CD4-positive, alpha-beta T cell treated with Interleukin-6 at 100 ng/mL for 8 hours (primary cell): ENCODE measurements around the gene WDR33.
A peak's percentile ranks its signal among the peaks of the same experiment; 100 is the strongest.

Experiments used
- DNase-seq: peaks from one replicate; pipeline ENCODE4 v3.0.0-alpha.2; 2020; ENCODE audit warnings: mixed read lengths, low spot score

The WDR33 gene

DNA sequence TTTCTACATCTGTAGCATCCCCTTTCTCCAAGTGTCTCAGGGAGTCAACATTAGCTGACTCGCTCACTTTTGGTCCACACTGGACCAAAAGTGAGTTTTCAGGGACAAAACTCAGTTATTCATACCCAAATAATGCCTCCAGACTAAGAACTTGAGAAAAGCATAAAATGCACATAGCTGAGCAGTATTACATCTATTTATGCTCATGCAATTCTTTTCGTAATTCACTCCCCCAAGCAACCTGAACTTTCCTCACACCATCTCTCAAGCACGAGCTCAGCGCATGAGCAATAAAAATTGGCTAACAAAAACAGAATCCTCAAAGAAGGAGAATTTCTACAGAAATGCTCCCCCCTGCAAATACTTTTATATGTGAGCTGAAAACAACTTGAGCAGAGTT, 92.7 kb downstream of the WDR33 start:
- DNase-seq: no peak

DNA sequence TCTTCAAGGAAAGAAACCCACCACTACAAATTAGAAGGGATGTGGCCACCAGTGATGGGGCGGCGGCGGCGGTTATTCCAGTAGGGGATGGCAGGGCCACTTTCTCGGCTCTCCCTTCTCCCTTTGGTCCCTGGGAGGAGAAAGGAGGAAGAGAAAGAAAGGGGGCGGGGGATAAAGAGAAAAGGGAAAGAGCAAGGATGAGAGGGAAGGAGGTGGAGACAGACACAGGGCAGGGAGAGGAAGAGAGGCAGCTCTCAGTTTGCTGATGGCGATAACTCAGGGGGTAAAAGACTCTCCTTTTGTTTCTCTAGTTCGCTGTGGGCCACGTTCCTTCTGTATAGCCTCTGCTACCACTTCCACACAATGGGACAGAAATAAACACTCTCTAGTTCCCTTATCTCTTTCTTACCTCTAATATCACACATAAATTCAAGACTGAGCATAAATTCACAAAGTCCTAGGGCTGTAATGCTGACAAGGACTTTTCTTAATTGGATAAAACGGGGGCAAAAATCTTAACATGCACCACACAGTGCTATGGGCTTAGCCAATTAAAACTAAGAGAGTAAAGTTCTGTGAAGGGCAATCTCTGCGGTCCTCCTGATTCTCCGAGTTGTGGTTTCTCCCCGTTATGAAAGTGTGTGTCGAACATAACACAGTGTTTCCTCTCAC, 95.1 kb downstream of the WDR33 start:
- DNase-seq: no peak

DNA sequence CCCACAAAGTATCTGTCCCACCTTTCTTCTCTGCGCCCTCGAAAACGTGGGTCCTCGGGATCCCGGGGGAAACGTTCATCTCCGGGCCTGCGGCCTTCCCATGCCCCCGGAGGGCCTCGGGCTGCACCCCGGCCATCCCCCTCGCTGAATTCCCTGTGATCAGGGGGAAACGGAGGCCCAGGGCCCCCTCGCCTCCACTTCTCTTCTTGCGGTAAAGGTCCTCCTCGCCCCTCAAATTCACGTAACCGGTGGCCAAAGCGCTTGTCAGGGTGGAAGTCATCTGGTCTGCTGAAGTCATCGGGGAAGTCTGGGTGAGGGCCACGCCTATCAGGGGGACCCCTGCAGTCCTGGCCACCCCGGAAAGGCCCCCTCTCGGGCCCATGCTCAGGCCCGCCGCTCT, 97.4 kb downstream of the WDR33 start:
- no peak for DNase-seq

DNA sequence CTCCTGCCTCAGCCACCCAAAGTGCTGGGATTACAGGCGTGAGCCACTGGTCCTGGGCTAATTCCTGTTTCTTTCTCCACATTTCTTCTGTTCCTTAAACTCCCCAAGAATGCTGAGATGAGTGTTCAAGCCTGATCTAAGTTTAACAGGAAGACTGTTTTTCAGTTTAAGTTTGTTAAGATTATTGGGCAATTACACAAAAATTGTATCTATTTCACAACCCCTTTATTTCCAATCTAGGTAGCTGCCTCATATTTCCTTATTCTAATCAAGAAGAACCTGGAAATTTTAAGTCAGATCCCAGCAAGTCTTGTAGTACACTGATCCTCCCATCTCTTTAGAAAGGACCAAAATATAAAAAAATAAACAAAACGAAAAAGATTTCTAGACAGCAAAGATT, 98.0 kb downstream of the WDR33 start:
- DNase-seq: no peak

DNA sequence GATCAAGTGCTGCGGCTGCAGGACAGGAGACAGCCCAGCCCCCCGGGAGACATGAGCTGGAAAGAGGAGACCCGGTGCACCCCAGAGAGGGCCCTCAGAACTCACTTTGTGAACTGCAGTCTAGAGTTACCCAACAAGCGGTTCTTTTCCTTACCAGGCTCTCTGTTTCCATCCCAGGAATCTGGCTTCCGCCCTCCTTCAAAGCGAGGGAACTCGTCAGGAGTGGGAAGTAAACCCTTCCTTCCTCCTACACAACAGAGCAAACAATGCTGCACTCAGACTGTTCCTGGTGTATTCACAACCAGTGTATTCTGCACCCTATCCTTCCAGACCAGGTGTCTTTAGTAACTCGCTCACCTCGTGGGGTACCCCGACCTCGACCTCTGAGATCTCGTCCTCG, 101.6 kb downstream of the WDR33 start:
- DNase-seq: no peak

DNA sequence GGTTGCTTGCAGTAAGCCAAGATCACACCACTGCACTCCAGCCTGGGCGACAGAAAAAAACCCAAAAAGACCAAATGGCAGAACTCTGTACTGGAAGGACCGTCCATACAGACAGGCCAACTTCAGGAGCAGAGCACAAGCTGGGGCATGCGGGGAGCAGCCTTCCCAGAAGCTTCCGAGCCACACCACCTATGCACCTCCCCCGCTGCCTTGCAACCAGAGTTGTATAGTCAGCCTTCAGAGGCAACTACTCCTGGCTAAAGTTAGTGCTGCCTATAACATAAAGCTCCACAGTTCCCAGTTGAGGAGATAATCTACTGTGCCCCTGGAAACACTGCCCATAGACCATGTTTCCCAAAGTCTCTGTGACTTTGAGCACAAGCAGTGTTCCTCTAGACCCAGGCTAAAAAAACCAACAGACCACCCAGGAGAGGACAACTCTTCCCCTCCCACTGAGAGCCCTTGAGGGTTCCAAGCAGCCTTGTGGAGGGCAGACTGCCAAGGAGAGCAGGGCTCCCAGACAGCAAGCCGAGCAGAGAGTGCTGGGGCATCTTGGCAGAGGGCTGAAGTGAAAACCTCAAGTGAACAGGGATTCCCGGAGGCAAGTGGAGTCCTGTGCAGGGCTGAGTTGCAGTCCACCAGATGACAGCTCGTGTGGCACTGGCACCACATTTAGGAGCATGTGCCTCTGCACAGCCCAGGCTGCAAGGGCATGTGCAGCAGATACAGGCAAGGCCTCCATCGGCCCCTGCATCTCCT, 102.9 kb downstream of the WDR33 start:
- DNase-seq: no peak

DNA sequence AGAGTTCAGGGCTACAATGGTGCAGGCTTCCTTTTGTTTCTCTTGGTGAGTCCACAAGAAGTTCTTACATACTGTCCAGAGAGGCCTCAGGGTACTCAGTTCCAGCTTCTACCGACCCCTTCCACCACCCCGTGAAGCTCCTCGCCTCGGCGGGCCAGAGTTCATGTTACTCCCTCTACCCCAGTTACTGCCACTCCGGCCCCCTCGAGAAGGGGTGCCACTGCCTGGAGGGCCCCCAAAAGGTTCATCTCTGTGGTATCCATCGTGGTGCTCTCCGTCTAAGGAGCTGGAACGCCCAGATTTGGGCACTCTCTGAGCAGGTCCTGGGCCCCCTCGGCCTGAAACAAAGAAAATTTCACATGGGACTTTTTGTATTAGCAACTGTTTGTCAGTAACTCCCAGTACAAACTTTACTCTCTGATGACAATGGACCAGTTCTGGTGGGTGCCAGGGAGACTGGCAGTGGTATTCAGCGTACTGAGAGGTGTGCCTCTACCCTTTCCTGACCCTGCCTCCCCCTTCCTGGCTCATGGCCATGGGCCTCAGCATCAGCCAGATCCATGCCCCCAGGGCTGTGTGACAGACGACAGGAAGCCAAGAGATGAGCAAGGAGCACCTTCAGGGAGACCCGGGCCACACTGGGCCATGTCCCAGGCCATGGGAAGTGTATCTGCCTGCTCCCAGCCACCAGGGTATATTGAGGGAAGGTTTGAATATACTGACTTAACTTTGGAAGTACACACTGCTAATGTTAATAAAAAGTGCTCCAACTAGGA, 104.6 kb downstream of the WDR33 start:
- DNase-seq: no peak

DNA sequence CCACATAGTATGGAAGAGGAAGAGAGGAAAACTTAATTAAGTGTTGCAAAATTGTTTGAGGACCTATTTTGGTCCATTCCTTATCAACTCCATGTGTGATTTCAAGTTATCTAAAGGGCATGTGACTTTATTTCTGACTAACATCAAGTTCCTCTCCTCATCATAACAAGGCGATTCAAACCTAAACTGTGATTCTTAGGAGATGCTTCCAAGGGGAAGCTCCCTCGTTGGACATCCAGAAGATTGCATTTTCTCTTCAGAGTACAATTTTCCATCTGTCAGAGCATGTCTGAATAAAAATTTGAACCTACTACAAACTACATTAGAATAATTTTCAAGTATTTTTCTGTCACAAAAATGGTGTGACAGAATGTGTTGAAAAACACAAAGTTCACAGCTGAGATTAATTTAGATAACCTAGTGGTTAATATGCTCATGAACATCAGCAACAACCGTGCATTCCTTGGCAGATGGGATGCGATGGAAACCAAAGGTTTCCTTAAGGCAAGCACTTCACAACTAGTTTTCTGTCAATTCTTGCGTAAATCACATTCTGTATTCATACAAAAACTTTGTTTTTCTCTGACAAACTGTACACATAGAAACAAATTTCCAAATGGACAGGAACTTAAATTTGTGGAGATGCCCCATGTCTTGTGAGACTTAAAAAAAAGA, 105.4 kb downstream of the WDR33 start:
- DNase-seq: no peak

DNA sequence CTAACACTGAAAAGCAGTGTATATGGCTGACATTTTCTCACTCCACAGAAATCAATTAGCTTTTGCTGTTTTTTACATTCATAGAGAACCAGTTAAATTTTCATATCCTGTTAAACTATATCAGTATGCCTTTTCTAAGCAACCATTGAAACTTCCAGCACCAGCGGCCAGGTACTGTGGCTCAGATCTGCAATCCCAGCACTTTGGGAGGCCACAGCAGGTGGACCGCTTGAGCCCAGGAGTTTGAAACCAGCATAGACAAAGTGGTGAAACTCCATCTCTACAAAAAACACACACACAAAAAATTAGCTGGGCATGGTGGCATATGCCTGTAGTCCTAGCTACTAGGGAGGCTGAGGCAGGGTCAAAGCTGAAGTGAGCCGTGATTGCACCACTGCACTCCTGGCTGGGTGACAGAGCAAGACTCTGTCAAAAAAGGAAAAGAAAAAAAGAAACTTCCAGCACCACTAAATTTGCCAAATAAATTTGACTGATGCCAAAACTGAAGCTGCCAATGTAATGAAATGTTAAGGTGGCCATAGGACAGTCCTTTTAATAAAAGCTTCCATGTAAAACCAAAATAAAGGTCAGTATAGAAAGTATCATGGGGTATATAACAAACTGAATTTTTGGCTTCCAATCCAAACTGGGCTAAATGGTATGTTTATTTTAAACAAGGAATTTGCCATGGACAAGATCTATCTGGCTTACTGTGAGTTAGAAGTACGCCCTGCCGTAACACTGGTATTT, 106.2 kb downstream of the WDR33 start:
- no peak for DNase-seq

DNA sequence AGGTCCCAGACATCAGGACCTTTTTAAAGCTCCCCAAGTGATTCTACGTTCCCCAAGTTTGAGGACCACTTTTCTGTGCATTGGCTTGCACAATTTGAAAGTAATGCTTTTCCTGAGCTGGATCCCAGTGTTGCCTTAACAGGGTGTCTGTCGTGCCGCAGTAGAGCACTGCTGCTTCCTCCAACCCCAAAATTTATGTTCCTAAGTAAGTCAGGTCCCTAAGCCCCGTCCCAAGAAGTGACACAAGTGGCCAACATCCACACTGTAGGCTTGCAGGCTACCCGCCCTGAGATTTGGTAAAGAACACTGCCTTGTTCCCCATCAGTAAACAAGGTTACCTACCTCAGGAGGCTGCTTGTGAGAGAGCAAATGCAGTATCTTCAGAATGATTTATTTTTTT, 107.7 kb downstream of the WDR33 start:
- DNase-seq: no peak

DNA sequence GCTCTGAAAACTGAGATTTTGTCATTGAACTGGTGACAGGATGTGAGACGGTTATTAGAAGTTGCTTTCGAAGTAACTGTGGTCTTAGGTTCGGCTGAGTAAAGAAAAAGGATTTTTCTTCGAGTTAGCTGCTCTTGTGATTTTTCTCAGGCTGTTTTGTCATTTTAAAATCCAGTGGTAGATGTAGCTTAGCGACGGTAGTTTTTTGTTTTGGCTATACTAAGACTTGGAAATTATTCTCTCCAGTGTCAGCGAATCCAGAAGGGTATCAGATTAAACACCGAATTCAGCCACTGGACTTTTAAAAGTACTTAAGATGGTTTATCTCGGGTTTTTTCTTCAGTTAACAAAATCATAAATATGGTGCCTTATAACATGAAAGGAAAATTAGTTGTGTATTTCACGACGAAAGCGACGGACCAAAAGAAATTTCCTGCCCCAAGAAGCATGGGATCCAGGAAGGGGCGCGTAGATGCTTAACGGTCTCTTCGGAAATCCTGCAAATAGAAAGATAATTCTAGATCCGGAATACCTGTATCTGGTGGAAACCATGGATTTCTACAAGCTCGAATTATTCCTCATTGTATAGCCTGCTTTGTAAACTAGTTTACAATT, 108.5 kb downstream of the WDR33 start:
- no peak for DNase-seq

DNA sequence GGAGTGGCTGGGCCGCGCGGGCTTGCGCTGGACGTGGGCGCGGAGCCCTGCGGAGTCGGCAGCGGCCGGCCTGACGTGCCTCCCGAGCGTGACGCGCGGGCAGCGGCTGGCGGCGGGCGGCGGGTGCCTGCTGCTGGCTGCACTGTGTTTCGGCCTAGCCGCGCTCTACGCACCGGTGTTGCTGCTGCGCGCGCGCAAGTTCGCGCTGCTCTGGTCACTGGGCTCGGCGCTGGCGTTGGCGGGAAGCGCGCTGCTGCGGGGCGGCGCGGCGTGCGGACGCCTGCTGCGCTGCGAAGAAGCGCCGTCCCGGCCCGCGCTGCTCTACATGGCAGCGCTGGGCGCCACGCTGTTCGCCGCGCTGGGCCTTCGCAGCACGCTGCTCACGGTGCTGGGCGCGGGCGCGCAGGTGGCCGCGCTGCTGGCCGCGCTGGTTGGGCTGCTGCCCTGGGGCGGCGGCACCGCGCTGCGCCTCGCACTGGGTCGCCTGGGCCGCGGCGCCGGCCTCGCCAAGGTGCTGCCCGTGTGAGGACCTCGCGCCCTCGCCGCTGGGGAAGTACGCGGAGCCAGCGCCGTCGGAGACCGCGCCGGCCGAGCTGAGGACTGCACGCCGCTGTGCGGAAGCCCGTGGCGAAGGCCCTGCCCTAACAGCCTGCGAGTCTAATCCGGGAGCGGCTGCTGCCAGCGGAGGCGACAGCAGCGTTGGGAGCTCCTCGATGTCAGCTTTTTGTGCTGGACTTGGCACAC, 109.1 kb downstream of the WDR33 start:
- DNase-seq: peak; percentile 77

DNA sequence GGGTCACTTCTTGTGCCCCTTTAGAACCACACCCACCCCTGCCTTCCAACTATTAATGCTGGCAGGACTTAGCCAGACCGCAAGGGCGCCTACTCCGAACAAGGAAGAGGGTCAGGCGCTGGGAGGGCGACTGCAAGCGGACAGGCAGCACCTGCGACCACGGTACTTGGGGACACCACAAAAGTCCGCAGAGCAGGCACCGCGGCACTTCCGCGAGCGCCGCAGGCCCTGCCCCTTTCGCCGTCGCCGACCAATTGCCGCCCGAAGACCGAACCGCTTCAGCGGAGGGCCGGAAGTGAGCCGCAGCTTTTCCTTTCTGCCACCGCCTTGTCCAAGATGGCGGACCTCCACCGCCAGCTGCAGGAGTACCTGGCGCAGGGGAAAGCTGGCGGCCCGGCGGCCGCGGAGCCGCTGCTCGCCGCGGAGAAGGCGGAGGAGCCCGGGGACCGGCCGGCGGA, 109.7 kb downstream of the WDR33 start, which contains the start of gene SFT2D3:
Gene SFT2D3, plus strand, starts transcription at position 305 of the 458 bp plus-strand sequence. Its CDS starts 32 bp downstream, at position 337.
- DNase-seq: peak; percentile 91

DNA sequence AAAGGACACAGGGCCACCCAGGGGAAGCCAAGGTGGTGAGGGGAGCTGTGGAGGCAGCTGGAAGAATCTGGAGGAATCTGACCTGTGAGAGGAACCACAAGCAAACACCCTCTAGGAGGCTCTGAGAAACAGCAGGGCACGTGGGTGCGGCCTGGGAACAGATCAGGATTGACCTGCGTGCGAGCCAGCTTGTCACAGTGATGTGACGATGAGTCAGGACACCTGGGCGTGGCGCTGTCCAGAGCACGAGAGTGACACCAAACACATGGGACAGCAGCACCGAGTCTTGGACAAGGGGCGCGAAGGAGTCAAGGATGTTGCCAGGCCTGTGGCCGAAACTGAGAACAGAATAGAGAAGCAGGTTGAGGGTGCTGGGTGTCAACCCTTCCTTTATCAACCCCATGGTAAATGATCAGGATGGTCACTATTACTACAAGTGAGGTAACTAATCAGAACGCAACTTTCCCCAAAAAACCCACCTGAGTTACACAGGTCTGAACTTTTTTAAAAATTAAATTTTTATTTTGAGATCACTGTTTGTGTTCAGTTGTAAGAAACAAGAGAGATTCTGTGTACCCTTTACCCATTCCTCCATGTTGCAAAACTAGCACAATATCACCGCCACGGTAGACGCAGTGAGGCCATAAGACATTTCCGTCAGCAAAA, 110.3 kb downstream of the WDR33 start:
- no peak for DNase-seq

DNA sequence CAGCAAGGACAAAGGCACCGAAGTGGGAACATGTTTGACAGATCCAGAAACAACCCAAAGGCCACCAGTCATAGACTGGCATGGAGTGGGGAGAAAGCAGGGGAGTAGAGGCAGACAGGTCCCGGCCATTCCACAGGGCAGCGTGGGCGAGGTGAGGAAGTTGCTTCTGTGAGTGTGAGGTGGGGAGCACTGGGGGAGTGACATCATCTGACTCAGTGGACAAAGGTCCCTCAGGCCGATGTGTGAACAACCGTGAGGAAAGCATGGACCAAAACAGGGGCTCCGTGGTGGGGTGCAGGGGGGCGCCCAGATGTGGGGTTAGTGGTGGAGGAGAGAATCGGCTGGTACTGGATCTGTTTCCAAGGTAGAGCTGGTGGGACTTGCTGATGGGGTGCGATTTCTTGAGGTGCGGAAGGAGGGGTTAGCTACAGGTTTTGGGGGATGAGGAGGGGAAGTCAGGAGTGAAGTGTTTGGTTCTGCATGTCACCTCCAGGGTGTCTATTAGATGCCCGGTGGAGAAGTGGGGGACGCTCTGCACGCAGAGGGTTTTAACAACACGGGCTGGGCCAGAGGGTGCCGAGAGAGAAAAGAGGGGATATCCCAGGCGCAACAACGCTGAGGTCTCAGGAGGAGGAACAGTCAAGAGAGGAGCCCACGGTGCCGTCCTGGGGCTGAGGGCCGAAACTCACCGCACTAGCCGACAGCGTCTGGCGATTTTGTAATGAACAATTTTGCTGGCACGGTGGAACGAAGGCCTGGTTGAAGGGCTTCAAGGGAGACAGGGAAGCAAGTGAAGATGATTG, 112.2 kb downstream of the WDR33 start:
- DNase-seq: no peak

DNA sequence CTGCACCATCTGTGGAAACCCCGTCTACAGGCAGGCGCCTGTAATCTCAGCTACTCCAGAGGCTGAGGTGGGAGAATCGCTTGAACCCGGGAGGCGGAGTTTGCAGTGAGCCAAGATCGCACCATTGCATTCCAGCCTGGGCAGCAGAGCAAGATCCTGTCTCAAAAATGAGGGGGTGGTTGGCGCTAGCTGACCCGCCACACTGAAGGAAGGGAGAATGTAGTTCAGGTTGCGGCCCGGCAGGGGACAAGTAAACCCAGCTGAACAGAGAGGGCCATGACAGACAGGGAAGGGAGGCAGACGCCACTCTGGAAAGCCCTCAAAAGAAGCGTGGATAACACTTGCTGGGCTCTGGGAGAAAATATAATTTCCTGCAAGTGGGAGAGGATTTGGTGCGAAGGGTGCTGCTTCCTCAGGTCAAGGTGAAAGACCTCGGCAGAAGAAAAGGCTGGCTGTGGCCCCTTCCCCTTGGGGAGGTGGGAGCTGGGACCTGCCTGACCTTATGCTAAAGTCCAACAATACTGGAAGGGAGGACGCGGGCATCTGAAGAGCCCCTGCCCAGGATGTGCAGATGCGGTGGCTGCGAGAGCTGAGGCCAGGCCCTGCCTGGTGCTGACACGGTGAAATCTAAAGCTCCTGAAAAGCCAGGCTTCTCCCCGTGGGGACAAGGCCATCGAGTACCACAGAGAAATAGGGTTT, 113.3 kb downstream of the WDR33 start:
- DNase-seq: no peak

DNA sequence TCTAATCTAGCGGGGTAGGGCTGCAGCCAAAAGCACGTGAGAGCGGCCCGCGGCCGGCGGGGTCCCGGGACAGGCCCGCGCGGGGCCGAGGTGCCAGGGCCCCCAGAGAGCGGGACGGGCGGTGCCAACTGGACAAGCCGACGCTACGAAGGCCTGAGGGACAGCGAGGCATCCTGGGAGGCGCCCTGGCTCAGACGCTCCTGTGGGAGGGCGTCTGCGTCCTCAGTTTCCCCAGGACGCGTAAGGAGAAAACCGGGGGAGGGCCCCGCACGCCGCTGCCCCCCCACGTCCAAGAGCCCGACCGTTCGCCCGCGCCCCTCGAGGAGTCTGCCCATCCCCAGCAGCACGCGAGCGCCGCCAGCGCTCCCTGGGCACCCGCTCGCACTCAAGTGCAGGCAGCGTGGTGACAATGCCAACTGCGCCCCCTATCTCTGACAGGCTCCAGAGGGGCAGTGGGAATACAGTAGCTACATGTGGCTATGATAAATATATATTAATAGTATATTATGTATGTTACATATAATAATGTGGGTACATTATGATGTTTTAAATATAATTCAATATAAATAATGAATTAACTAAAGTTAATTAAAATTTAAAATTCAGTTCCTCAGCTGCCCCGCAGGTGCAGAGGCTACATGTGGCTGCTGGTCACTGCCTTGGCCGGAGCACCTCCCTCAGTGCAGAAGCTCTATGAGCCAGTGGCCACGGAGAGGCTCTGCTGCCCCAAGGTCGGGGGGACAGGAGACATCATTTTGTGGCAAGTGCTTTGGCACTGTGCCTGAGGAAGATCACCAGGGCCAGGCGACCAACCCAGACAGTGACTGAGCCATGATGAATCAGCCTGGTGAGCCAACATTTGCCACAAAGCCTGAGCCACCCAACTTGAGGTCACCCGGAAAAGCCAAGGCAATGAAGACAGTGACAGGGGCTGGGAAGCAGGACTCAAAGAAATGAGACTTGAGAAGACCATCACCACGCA, 115.2 kb downstream of the WDR33 start:
- peak; percentile 47 for DNase-seq
